ENCODE data around the gene PKMYT1. TPM values are rescaled to one million over a fixed set of nuclear protein-coding genes. Genes with fewer than 3 reads are reported as not detected.

The PKMYT1 gene
- total and polyA plus RNA-seq, 9 of the 15 experiments (the other 6 are each of a cell fraction or from before 2014, with no cell fraction given): 8.7 to 201 (median 37.8) TPM

DNA sequence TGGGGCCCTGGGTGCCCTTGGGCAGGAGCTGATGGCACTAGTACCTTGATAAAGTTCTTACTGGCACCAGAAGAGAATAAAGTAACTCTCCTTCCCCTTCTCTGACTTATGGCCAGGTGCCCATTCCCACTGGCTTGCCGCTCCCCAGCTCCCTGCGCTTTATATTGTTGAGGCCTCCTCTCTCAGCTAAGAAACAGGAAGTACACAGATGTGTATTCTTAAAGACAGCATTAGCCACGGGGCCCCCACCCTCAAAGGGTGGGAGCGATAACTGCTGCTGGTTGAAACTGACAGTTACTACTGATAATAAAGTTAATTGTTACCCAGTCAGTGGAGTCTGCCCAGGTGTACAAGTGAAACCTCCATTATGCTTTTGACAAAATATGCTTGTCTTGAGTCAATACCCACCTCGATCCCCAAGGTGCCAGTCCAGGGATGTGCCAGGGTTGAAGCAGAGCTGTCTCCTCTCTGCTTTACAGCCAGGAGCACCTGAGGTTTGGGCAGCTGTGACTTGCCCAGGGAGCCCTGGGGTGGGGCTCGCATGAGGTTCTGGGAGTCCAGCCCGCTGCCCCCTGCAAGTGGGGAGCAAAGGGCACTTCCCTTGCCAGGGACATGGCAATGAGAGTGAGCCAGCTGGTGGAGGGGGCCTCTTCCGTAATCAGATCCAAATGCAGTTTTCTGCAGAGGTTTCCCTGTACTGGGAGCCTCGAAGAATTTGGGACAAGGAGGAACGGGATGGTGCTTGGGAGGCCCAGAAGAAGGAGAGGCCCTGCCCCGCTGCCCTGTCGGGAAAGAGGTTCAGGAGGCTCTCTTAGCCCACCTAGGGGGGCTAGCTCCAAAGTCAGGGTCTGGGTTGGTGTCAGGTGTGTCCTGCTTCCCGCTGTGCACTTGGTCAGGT lies 27.1 kb upstream of the PKMYT1 start (continued):
- TF ChIP-seq PATZ1 (CRISPR knock-in tag; IDR thresholded peaks at IDR 0.05; ENCODE audit: borderline replicate concordance): peak; percentile 75; the same call in 1 of the 2 replicates
- no peak for TF ChIP-seq SAP30 (IDR thresholded peaks at IDR 0.05; ENCODE audit: borderline replicate concordance, insufficient read depth, low read depth, low read length, poor library complexity, severe bottlenecking)
- no peak for TF ChIP-seq ATF1 (CRISPR knock-in tag; IDR thresholded peaks at IDR 0.05)
- no peak for TF ChIP-seq ATF1 (tag; IDR thresholded peaks at IDR 0.05)
- no peak for TF ChIP-seq ZNF318 (IDR thresholded peaks at IDR 0.05; ENCODE audit: borderline replicate concordance in 1 of 2, low read depth in 1 of 2)
- TF ChIP-seq ZNF239 (CRISPR knock-in tag; IDR thresholded peaks at IDR 0.05): no peak
- TF ChIP-seq RBM34 (IDR thresholded peaks at IDR 0.05; ENCODE audit: borderline replicate concordance, insufficient read depth, low read length): no peak
- TF ChIP-seq ARNT (IDR thresholded peaks at IDR 0.05): no peak
- TF ChIP-seq HCFC1 (IDR thresholded peaks at IDR 0.05; ENCODE audit: low read depth, low read length): no peak
- TF ChIP-seq MNT (conservative IDR thresholded peaks at IDR 0.05): no peak; a peak in 1 of 4 replicates
- TF ChIP-seq SP1 (CRISPR knock-in tag; IDR thresholded peaks at IDR 0.05): no peak
- TF ChIP-seq HIVEP1 (CRISPR knock-in tag; IDR thresholded peaks at IDR 0.05): no peak
- no peak for TF ChIP-seq E2F3 (CRISPR knock-in tag; IDR thresholded peaks at IDR 0.05)
- no peak for TF ChIP-seq STAG1 (CRISPR knock-in tag; IDR thresholded peaks at IDR 0.05; ENCODE audit: borderline replicate concordance)
- TF ChIP-seq SLC30A9 (CRISPR knock-in tag; IDR thresholded peaks at IDR 0.05): no peak
- no peak for TF ChIP-seq SNRNP70 (optimal IDR thresholded peaks at IDR 0.05; ENCODE audit: low read depth, low read length)
